Urinary bladder (tissue), 4 donors: ENCODE measurements around the gene CA14. TPM values are rescaled to one million over a fixed set of nuclear protein-coding genes. Genes with fewer than 3 reads are reported as not detected.
"Not testable (repeated sequence)": the region's sequence is repeated elsewhere in the genome, so short reads cannot be mapped to it uniquely, and the experiment has no call there.

Experiments
- DNase-seq: peaks from one replicate; pipeline ENCODE4 v3.0.0-alpha.2; 2015; ENCODE audit errors: extremely low spot score
- H3K27ac ChIP-seq: one replicate; pipeline ENCODE4 v1.5.1; 2013; ENCODE audit warnings: low read depth, mild to moderate bottlenecking, moderate library complexity
- H3K36me3 ChIP-seq: one replicate; pipeline ENCODE4 v1.6.1; 2013; ENCODE audit warnings: mild to moderate bottlenecking, moderate library complexity; ENCODE audit not compliant: insufficient read depth
- H3K4me1 ChIP-seq: one replicate; pipeline ENCODE4 v1.6.1; 2013; ENCODE audit warnings: mild to moderate bottlenecking, moderate library complexity; ENCODE audit not compliant: insufficient read depth
- H3K4me3 ChIP-seq: one replicate; pipeline ENCODE4 v1.5.1; 2013; ENCODE audit warnings: low read depth, low read length
- WGBS: extraction: QIAGEN DNeasy Blood & Tissue Kit; methylation state at CpG from one replicate; pipeline ENCODE4 v1.1.7; 2013; 5-methylcytosine and 5-hydroxymethylcytosine counted together
- polyA plus RNA-seq: library from polyadenylated mRNA; stranded (reverse); fragments of 200-250 nt; gene quantifications from one replicate; pipeline ENCODE4 v1.2.3, GENCODE V29; 2013
- total RNA-seq: library from RNA; depleted of rRNA; stranded (reverse); fragments of >200 nt; gene quantifications from one replicate; pipeline ENCODE4 v1.2.3, GENCODE V29; 2014
- donor health status: healthy with polysubstance abuse.
- donor health status: healthy.

Gene CA14
- total and polyA plus RNA-seq, 2 donors: 0.37 to 1.9 TPM

- H3K4me1 ChIP-seq, H3K4me3 ChIP-seq, DNase-seq, H3K36me3 ChIP-seq, H3K27ac ChIP-seq: not testable (repeated sequence)
- 96% methylated on average over 10 of the region's 10 CpGs for WGBS
These were observed 29.3 kb upstream of the CA14 start for GRCh38 chr1:150228246-150228645.

DNA sequence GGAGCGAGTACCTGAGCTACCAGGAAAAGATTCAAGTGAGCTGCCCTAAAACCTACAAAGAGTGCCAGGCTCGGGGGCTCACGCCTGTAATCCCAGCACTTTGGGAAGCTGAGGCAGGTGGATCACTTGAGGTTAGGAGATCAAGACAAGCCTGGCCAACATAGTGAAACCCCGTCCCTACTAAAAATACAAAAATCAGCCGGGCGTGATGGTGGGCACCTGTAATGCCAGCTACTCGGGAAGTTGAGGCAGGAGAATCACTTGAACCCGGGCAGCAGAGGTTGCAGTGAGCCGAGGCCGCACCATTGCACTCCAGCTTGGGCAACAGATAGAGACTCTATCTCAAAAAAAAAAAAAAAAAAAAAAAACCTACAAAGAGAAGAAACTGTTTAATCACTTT is 24.7 kb upstream of the CA14 start:
- not testable (repeated sequence) for DNase-seq, H3K27ac ChIP-seq
- WGBS: 93% methylated on average over 10 of the region's 10 CpGs

GRCh38 chr1:150233359-150234308 is 23.9 kb upstream of the CA14 start:
- H3K27ac ChIP-seq: peak overlapping the region; percentile 80
- H3K4me3 ChIP-seq: peak overlapping the region; percentile 88
- H3K4me1 ChIP-seq: no peaks in the 10 kb centered on the region
- H3K36me3 ChIP-seq: no peaks in the 10 kb centered on the region
- DNase-seq: peak; percentile 37
- WGBS: 13% methylated on average over 15 of the region's 15 CpGs

More for the DNA sequence above, 24.7 kb upstream of the CA14 start:
- not testable (repeated sequence) for H3K36me3 ChIP-seq, H3K4me3 ChIP-seq, H3K4me1 ChIP-seq

DNA sequence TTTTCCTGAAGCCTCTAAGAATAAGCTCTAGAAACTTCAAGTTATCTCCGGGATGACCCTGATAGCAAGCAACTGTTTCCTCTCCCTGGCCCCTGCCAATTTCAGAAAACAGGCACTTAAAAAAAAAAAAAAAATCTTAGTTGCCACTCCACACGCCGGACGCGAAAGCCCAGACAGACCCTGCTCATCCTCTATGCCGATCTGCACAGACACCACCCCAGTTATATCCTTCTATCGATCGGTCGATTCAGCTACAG is 23.3 kb upstream of the CA14 start:
- Histone ChIP-seq H3K4me1 (no peaks in the 10 kb centered on the region), H3K36me3 (no peaks in the 10 kb centered on the region), H3K4me3 (peak overlapping the region; percentile 88), H3K27ac (peak overlapping the region; percentile 99)
- WGBS: under 1% methylated on average over 9 of the region's 9 CpGs
- no peak for DNase-seq

DNA sequence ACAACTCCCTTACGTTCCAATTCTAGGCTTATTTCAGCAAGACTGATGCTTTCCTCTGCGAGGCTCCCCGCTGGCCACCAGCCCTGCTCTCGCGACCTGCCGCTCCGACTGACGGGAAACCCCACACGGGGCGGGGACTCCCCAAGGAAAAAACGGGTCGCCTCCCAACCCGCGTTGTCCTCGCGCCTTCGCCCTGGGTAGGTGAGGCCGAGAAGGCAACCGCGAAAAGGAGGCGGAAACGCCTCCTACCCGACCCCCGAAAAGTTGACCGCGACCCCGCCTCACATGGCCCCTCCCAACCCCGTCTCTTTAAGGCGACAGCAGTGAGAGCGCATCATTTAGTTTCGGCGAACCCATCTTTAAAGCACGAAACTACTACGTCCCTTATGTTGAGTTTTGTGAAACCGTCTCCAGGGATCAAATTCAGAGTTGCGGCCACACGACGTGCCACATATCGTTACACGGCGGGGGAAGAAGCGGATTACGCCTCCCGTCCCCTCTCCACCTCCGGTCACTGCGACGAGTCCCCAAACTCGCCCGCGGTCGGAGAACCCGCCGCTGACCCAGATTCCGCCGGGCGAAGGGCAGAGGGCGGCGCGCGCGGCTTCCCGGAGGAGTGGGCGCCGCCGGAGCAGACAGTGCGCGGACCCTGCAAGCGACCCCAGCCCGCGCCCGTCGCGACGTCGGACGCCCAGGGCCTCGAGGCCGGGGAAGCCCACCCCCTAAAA is 22.8 kb upstream of the CA14 start:
- no peaks in the 10 kb centered on the region for H3K36me3 ChIP-seq
- WGBS: under 1% methylated on average over 78 of the region's 78 CpGs
- H3K4me1 ChIP-seq: no peaks in the 10 kb centered on the region
- no peak for DNase-seq
- H3K27ac ChIP-seq: peak overlapping the region; percentile 99
- H3K4me3 ChIP-seq: peak overlapping the region; percentile 88

DNA sequence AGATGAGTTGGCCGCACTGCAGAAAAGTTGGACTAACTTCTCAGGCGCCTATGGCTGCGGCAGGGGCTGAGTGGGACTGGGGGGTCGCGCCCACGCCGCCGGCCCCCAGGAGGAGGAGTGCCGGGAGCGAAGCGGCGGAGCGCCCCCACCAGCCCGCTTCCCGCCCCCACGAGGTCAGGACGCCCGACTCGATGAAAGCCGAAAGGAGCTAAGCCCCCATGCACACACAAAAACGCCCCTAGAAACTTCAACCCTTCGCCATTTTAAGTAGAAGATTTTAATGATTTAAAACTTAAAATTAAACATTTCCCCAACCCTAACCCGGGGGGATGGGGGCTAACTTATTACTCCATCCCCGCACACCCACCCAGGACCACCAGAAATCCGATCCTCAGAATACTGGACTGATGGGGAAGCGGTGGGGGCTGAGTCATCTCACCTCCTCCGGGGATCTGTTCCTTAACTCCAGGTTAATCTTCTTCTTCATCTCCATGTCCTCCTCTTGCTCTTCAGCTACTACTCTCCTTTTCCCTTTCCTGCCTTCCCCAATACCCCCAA is 22.2 kb upstream of the CA14 start:
- H3K4me3 ChIP-seq: peak overlapping the region; percentile 88
- under 1% methylated on average over 27 of the region's 27 CpGs for WGBS
- no peaks in the 10 kb centered on the region for H3K36me3 ChIP-seq
- no peak for DNase-seq
- H3K4me1 ChIP-seq: no peaks in the 10 kb centered on the region
- peak overlapping the region; percentile 99 for H3K27ac ChIP-seq

DNA sequence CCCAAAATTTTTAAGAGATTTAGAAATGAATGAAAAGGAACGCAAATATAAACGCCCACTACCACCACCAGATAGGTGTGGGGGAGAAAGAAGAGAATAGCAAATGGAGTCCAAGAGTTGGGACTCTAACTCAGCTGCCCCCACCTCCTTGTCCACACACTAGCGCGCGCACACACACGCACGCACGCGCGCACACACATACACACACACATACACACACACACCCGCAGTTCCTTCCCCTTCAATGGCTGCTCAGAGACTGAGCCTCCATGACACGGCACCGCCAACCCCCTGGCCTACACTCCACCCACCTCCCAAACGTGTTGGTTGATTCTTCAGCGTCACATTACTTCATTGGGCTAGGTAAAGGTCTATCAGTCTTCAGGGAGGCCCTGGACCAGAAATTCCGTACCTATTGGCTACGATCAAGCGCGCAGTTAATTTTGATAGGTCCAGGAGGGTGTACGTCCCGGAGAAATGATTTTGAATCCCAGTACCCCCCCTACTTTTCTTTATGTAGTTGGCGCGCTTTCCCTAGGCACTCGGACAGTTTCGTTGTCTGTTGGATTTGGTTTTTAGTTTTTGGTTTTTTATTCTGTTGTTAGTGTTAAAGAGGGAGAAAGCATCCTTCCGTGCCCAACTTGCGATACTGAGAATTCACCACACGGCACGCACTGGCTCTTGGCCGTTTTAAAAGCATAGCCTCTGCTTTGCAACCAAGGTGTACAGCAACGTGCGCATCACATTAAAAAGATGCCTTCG is 21.5 kb upstream of the CA14 start, which contains the start of gene ANP32E:
ANP32E (minus strand) TSS at position 261 of the 762 bp plus-strand sequence. CDS start 326 bp downstream, outside the sequence.
- no peaks in the 10 kb centered on the region for H3K4me1 ChIP-seq
- H3K4me3 ChIP-seq: peak within 1 kb of the TSS; percentile 88
- H3K36me3 ChIP-seq: no peaks in the 10 kb centered on the region
- DNase-seq: peak; percentile 99
- under 1% methylated on average over 33 of the region's 33 CpGs for WGBS
- peak within 1 kb of the TSS; percentile 99 for H3K27ac ChIP-seq

- DNase-seq: no peak
- peak overlapping the region; percentile 88 for H3K4me3 ChIP-seq
- 23% methylated on average over 10 of the region's 10 CpGs for WGBS
- H3K27ac ChIP-seq: no peak overlapping the region
- H3K4me1 ChIP-seq: no peaks in the 10 kb centered on the region
- H3K36me3 ChIP-seq: no peaks in the 10 kb centered on the region
These were observed 20.9 kb upstream of the CA14 start for GRCh38 chr1:150236614-150237100.

- DNase-seq, H3K4me3 ChIP-seq: not testable (repeated sequence)
These were observed 20.4 kb upstream of the CA14 start for GRCh38 chr1:150237176-150237575.

DNA sequence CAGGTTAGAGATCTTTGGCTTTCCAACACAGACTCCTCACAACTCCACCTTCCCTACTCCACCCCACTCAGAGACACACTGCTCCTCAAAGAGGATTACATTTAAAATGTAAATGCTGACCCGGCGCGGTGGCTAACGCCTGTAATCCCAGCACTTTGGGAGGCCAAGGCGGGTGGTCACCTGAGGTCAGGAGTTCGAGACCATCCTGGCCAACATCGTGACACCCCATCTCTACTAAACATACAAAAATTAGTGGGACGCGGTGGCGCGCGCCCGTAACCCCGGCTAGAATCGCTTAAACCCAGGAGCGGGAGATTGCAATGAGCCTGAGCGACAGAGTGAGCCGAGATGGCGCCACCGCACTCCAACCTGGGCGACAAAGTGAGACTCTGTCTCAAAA is 19.8 kb upstream of the CA14 start:
- H3K27ac ChIP-seq: no peak overlapping the region
- H3K36me3 ChIP-seq: no peaks in the 10 kb centered on the region
- 96% methylated on average over 21 of the region's 21 CpGs for WGBS
- no peaks in the 10 kb centered on the region for H3K4me1 ChIP-seq
- DNase-seq: no peak
- H3K4me3 ChIP-seq: no peak overlapping the region

More at GRCh38 chr1:150237176-150237575, 20.4 kb upstream of the CA14 start:
- H3K4me1 ChIP-seq, H3K36me3 ChIP-seq, H3K27ac ChIP-seq: not testable (repeated sequence)
- WGBS: 91% methylated on average over 13 of the region's 13 CpGs

DNA sequence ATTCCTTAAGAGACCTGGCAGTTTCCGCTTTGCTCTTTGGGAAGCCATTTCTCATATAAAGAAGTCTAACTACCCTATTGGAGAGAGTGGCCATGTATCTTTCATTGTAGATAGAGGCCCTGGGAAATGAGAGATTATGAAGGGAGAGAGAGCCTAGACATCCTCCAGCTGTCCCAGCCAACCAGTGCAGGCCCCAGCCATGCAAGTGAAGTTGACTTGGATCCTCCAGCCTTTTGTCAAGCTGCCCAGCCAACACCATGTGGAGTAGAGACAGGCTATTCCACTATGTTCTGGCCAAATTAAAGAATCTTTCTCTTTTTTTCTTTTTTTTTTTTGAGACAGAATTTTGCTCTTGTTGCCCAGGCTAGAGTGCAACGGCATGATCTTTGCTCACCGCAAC is 14.6 kb upstream of the CA14 start:
- Histone ChIP-seq H3K27ac (no peak overlapping the region), H3K4me3 (no peak overlapping the region), H3K4me1 (no peaks in the 10 kb centered on the region), H3K36me3 (no peaks in the 10 kb centered on the region)
- no peak for DNase-seq
- WGBS: 82% methylated on average over 3 of the region's 3 CpGs

- H3K27ac ChIP-seq: no peak overlapping the region
- no peaks in the 10 kb centered on the region for H3K36me3 ChIP-seq
- DNase-seq: no peak
- 73% methylated on average over 2 of the region's 2 CpGs for WGBS
- no peak overlapping the region for H3K4me3 ChIP-seq
- H3K4me1 ChIP-seq: no peaks in the 10 kb centered on the region
These were observed 7.6 kb upstream of the CA14 start for GRCh38 chr1:150249936-150250335.

- 1% methylated on average over 1 of the region's 1 CpG for WGBS
- no peak overlapping the region for H3K27ac ChIP-seq
- no peak for DNase-seq
- no peaks in the 10 kb centered on the region for H3K36me3 ChIP-seq
- no peak overlapping the region for H3K4me3 ChIP-seq
- no peaks in the 10 kb centered on the region for H3K4me1 ChIP-seq
These were observed 1.4 kb upstream of the CA14 start for GRCh38 chr1:150256198-150256553.
